GM18505 (cell line): Measurements from ENCODE around the gene GABRB1.

Experiments used
- ATAC-seq: cut with Tn5 transposase; IDR thresholded peaks from one replicate; pipeline ENCODE4 v1.9.1; 2021; ENCODE audit not compliant: unreplicated experiment
- POLR2A ChIP-seq: IDR thresholded peaks from 4 replicates; pipeline ENCODE4 v1.6.1; 2011; ENCODE audit warnings: borderline replicate concordance; ENCODE audit not compliant: insufficient read depth, insufficient read length; ENCODE audit errors: extremely low read depth

Gene GABRB1

DNA sequence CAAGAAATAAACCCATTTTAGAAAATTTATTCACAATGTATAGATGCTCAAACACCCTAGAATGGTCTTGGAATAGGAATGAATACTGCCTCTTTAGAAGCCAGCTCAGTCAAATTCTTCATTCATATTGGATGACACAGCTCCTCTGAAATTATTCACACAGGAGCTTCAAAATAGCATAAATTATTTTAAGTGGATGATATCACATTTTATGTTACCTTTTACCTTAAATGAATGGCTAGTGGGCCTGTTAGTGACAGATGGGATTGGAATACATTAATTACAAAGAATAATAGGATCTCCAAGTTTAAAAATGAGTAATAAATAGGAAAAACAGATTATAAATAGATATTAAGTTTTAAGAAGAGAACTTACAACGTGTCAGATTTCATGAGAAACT lies 184.4 kb downstream of the GABRB1 start:
- ATAC-seq: no peak
- TF ChIP-seq POLR2A: no peak

DNA sequence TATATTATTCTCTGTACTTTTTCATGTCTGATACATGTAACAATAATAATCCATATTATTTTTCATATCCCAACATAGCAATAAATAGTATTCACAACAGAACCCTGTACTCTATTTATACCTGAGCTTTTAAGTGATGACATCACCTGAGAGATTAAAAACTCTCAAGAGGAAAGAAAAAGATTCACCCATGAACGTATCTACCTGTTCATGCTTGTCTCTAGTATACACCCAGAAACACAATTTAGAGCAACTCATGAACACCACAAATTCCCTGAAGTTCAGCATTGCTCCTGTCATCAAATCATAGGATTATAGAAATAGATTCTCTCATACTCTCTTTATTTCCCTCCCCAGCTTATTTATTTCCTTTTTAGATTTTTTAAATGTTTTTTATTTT lies 185.9 kb downstream of the GABRB1 start:
- ATAC-seq: no peak
- no peak for TF ChIP-seq POLR2A

DNA sequence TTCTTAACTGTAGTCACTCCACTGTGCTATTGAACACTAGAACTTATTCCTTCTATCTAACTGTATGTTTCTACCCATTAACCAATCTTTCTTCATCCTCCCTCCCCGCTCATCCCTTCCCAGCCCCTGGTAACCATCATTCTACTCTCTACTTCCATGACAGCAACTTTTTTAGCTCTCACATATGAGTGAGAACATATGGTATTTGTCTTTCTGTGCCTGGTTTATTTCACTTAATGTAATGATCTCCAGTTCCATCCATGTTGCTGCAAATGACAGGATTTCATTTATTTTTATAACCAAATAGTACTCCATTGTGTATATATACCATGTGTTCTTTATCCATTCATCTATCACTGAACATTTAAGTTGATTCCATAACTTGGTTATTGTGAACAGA lies 186.5 kb downstream of the GABRB1 start:
- no peak for TF ChIP-seq POLR2A
- no peak for ATAC-seq

DNA sequence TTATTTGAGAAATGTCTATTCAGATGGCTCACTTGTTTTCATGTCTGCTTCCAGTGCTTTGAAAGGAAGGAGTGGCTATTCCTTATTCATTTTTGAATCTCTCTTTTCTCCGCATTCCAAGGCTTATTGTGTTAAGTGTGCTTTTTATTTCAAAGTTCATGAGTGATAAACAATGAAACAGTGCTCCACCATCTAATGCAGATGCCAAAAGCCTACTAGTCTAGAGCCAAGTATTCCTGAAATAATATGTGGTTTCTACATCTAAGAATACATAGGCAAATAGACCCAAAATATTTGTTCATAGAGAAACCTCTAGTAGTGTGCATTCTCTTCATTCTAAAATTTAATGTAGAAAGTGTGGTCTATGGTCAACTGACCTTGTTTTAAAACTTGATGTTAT lies 187.3 kb downstream of the GABRB1 start:
- ATAC-seq: no peak
- TF ChIP-seq POLR2A: no peak

DNA sequence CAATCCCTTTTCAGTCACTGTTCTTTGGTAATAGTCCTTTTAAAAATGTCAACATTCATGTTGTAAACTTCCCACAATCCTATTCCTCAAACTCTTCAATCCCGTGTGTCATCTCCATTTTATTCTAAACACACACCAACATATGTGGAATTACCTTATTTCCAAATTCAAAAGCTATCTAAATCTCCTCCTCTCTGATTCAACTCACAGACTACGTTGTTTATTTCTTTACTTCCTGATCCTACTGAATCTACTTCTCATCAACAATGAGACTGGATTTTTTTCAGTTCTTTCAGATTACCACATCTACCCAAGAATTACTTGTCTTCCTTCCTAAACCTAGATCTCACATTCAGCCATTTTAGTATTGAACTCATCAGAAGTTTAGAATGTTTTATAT lies 188.2 kb downstream of the GABRB1 start:
- no peak for ATAC-seq
- no peak for TF ChIP-seq POLR2A

DNA sequence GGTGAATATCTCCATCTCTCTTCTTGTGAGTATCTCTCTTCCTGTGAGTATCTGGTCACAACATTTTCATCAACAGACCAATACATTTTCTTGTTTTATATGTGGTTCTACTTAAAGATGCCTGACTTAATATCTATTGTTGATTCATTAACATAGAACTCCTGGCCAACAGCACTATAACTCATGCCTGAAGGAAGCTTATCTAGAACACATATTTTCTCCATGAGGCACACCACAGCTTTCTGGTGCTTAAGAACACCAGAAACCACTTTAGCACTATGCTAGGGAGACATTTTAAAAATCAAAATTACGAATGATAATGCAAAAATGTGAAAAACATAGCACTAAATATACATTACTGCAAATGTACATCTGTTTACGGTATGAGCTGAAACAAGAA lies 190.4 kb downstream of the GABRB1 start:
- no peak for ATAC-seq

DNA sequence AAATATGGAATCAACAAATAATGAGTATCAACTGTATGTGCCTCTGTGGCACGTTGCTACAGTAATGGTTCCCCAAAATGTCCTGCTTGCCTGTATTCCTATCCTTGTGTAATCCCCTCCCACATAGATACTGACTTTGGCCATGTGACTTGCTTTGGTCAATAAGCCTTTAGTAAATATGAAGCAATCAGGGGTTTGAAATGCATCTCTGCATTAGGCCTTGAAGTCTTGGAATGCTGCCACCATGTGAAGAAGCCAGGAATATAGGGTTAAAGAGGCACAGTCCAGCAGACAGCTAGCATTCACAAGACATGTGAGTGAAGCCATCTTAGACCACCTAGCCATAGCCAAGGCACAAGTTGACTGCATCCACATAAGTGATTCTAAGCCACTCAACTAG lies 190.9 kb downstream of the GABRB1 start:
- no peak for ATAC-seq
- no peak for TF ChIP-seq POLR2A

More for the DNA sequence above, 190.4 kb downstream of the GABRB1 start:
- TF ChIP-seq POLR2A: no peak

DNA sequence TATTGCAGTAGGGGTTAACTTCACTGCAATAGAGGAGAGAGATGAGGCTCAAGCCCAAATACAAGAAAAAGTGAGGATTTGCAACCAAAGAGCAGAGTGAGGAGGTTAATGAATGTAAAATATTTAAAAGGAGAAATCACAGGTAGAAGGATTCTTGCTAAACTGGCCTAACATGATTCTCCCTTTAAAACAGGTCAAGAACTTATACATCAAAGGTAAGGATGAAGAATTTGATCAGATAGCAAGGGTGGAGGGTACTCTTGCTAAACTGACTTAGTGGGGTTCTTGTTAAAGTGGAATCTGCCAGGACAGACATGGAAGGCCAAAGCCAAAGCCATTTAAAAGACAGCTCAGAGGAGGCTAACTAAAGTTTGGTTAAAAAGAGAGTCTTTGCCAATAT lies 193.0 kb downstream of the GABRB1 start:
- TF ChIP-seq POLR2A: no peak
- no peak for ATAC-seq

DNA sequence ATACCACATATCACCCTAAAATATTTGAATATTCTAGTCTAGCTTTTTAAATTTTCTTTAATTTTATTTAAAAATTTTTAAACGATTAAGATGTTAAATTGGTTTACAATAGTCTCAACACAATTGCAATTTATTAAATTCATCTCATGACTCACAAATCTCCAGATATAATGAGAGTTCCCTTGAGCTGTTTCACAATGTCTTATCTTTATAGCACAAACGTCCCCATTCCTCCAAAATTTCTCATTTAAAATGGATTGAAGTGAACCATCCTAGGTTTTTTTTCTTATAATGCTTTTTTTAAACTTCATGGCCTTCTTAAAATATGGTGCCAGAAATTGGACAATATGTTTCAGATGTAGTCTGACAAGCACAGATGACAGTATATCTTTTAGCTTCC lies 204.4 kb downstream of the GABRB1 start:
- no peak for ATAC-seq

DNA sequence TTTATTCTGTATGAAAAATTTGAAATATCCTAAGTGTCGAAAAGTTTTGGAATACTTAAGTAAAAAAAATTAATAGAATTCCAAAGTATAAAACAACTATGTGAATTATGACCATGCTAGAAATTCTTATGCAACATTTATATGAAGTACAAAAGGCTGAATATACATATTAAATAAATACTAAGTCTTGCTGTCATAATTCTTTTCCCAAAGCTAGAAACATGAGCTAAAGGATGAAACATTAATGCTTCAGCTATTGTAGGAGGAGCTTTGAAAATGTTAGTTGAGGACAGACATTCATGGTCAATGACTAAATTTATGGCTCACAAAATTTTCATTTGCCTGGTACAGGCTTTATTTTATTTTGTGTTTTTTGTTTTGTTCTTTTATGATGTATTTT lies 207.3 kb downstream of the GABRB1 start:
- no peak for ATAC-seq
- no peak for TF ChIP-seq POLR2A

More for the DNA sequence above, 204.4 kb downstream of the GABRB1 start:
- TF ChIP-seq POLR2A: no peak

DNA sequence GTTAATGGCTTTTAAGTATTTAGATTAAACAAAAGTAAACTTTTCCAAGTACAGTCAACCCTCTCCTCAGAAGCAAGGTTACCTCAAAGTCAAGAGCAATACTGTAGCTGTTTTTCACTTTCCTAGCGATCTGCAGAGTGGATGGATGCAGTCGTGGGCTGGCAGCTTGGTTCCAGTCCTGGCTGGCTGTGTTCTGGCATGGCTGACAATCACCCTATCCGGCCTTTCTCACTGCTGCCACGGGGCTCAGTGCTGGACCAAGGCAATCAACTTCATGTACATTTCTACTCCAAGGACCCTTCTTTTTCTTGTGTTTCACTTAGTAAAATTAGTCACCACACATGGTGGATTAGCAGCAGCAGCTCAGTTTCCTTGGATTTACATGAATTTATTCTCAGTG lies 208.3 kb downstream of the GABRB1 start:
- no peak for ATAC-seq

DNA sequence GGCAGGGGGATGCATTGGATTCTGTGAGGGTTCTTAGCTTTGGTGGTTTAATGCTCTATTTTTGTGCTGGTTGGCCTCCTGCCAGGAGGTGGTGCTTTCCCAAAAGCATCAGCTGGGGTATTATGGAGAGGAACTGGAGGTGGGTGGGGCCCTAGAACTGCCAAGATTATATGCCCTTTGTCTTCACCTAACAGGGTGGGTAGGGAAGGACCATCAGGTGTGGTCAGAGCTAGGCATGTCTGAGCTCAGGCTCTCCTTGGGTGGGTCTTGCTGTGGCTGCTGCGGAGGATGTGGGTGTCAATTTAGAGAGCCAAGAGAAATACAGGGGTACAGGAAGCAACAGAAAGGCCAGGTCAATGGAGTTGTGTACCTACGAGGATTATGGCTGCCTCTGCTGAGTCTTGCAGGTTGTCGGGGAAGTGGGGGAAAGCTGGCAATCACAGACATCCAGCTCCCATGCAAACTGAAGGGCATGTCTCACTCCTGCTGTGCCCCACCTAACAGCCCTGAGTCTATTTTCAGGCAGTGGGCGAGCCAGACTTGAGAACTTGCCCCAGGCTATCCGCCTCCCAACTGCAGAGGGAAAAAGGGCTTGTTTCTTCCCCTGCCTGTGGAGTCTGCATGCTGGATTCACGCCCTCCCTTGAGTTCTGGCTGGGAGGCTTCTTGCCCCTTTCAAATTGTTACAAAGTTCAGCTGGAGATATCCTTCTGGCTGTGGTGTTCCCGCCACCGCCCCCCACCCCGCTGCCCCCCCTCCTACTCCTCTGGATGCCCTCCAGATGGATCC lies 220.2 kb downstream of the GABRB1 start:
- ATAC-seq: no peak
- TF ChIP-seq POLR2A: no peak

More for the DNA sequence above, 208.3 kb downstream of the GABRB1 start:
- no peak for TF ChIP-seq POLR2A

DNA sequence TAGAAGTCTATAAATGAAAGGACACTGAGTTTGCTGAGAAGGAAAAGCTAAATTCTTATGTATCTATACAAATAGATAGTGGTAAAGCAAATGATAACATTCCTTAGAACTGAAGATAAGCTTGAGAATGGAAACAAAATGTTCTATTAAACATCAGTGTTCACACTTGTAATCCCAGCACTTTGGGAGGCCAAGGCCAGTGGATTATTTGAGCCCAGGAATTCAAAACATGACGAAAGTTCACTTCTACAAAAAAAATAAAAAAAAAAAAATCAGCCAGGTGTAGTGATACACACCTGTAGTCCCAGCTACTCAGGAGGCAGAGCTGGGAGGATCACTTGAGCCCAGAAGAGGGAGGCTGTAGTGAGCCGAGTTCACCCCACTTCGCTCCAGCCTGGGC lies 232.4 kb downstream of the GABRB1 start:
- TF ChIP-seq POLR2A: no peak
- ATAC-seq: no peak

DNA sequence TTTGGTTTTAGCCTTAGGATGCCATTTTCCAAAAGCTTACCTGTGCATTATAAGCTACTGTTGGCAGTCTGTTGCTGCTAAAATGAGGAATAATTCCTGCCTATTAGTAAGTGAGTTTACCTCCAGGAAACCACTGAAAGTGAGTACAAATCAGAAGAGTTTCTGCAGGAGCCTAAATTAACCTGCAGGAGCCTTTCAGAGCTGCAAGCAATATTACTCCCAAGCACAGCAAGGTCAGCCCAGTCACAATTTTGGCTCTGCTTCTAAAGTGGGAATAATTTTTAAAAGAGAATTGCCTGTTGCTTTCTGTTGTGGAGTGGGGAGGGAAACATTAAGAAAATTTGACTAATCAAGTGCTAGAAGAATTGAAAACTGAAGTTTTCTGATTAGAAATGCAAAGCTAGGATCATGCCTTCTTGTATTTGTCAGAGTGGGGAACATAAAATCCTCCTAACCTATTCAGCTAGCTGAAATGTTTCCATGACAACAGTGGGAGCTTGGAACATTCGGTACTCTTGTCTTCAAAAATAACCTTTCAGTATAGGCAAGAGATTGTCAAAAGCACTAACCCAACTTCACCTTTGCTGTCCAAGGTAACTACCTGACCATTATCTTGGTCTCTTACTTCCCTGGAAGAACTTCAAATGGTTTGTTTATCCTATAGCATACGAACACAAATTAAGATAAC lies 239.0 kb downstream of the GABRB1 start:
- TF ChIP-seq POLR2A: no peak
- ATAC-seq: no peak
